ENCODE data around the gene RNF157.

The RNF157 gene

DNA sequence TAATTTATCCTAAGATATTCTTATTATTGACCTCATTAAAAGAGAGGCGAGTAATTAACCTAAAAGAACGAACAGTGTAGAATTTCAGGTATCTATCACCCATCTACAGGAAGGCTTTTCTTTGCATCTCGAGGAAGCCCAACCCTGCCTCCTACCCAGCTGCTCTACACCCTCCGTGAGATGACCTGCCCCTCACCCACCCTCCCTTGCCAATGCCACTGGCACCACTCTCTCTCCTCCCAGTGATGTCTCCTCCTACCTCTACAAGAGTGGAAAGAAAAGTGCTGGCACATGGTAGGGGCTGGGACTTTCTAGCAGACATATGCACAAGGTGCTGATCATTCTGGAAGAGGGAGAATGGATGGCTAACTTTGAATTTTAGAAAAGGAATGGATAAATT is 76.4 kb downstream of the RNF157 start:
- no peak for DNase-seq (ENCODE audit: low read depth in 1 of 2, low spot score in 1 of 2)

DNA sequence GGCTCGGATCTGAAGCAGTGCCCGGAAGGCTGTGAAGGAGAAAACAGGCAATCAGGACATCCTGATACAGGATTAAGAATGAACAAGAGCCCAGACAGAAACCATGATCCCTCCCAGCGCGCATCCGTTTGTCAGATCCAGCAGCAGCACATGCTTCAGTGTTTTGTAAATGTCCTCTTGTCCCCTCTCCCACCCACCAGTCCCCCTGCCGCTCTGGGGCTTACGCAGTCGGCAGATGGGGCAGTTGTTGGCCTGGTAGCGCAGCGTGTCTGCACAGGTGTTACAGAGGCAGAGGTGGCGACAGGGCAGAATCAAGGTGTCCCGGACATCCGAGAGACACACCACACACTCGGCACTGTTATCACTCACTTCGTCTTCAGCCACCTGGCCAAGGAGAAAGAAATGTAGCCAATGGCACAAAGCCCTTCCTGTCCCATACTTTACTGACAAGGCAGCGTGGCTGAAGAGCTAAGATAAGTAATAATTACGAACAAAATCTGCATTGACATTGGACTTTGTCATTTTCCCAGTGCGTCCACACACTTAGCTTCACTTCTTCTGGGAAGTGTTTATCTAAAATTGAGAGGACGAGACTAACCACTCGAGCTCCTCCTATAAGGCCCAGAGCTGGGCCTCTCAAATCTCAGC is 78.5 kb downstream of the RNF157 start:
- no peak for DNase-seq (ENCODE audit: low read depth in 1 of 2, low spot score in 1 of 2)

DNA sequence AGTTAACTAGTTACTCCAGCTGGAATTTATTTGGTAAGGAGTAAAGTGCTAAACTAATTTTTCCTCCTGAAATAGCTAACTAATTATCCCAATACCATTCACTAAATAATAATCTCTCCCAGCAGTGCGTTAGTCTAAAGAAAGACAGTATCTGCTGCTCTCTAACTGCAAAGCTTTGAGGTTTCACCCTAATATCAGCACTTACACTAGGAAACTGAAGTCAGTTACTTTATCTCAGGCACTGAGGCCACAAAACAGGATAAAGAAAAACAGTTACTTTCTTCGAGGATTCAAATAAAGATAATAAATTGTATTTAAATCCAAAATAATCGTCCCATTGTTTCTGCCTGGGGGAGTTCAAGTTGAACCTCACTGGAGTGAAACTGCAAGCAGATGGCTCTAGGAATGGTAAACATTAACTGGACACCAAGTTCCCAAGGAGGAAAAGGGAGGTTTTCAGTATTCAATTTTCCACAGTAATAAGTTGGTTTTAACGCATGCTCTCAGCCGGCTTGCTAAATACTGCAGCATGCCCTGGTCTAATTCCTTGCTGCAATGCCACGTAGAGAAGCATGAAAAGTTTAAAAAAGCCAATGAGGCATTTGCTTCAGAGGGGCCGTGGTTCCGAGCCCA is 79.3 kb downstream of the RNF157 start:
- no peak for DNase-seq (ENCODE audit: low read depth in 1 of 2, low spot score in 1 of 2)

- DNase-seq (ENCODE audit: low read depth in 1 of 2, low spot score in 1 of 2), result no peak
Observed at GRCh38 chr17:76159157-76159556, 81.1 kb downstream of the RNF157 start.

- DNase-seq (ENCODE audit: low read depth in 1 of 2, low spot score in 1 of 2), result no peak
Observed at GRCh38 chr17:76157759-76158158, 82.5 kb downstream of the RNF157 start.

DNA sequence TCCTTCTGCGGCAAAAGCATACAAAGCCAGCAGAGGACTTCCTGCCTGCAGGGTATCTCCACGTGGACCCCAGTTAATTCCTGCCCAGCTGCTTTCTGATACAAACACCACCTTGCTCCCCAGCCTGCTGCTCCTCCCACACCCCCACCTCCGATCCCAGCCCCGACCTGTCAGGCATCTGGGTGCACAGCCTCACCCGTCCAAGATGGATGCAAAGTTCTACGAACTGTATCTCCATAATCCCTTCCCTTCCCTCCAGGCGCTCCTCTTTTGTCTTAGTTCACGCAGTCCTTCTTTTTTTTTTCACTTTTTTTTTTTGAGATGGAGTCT is 83.7 kb downstream of the RNF157 start:
- DNase-seq (ENCODE audit: low read depth in 1 of 2, low spot score in 1 of 2), result no peak

GRCh38 chr17:76155988-76156661 is 84.2 kb downstream of the RNF157 start:
- no peak for DNase-seq (ENCODE audit: low read depth in 1 of 2, low spot score in 1 of 2)

- no peak for DNase-seq (ENCODE audit: low read depth in 1 of 2, low spot score in 1 of 2)
Observed at GRCh38 chr17:76154936-76155845, 85.1 kb downstream of the RNF157 start.

- DNase-seq (ENCODE audit: low read depth in 1 of 2, low spot score in 1 of 2), result no peak
Observed at GRCh38 chr17:76154292-76154691, 86.0 kb downstream of the RNF157 start.

GRCh38 chr17:76153640-76154039 is 86.7 kb downstream of the RNF157 start:
- no peak for DNase-seq (ENCODE audit: low read depth in 1 of 2, low spot score in 1 of 2)

GRCh38 chr17:76153202-76153601 is 87.1 kb downstream of the RNF157 start:
- DNase-seq (ENCODE audit: low read depth in 1 of 2, low spot score in 1 of 2), result no peak

DNA sequence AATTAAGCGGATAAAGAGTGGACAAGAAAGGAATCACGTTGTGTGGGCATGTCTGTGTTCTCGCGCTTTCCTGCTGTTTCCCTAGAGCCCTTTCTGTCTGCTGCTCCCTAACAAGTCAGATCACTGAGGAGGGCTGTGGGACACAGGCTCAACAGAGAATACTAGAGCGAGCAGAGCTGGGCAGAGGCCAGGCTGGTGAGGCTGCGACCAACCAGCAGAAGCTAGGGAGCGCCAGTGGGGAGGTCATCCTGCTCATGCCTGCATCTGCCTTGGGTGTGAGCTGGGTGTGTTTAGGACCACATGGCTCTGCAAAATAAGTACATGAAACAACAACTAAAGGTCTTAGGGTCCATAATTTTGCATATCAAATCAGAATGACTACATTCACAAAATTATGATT is 87.7 kb downstream of the RNF157 start:
- DNase-seq (ENCODE audit: low read depth in 1 of 2, low spot score in 1 of 2), result no peak

- no peak for DNase-seq (ENCODE audit: low read depth in 1 of 2, low spot score in 1 of 2)
Observed at GRCh38 chr17:76151896-76152454, 88.3 kb downstream of the RNF157 start.

DNA sequence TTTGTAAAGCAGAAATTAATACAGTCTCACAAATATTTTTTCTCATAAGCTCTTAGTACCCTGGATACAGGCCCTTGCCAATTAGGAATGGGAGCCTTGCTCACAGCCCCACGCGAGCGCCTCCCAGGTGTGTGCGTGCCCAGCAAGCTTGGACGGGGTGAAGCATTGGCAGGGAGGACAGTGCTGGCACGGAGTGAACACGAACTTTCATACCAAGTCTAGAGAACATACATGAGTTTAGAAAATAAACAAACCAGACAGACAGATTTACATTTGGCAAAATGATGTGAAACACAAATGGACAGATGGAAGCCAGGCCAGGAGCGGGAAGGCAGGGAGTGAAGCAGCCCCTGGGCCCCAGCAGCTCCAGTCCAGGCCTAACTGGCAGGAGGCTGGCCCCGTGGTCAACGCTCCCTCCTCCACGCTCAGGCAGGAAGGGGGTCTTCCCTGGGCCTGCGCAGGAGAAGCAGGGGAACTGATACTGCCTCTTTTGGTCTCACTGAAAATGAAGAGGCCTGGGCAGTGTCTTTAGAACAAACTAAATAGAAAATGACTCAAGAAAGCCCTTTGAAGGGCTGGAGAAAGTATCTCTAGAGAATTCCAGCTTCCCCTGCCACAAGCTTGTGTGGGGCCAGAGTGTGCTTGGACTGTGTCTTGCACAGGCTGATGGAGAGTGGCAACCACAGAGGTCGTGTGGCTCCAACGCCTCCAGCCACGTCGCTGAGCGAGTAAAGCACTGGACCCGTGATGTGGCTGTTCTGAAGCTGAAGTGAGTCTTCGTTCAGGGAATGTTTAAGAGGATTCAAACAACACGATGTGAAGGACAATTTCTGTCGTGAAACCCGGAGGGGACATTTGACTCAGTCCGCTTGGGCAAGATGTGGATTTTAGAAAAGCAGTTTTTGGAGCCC is 89.3 kb downstream of the RNF157 start:
- no peak for DNase-seq (ENCODE audit: low read depth in 1 of 2, low spot score in 1 of 2)

DNA sequence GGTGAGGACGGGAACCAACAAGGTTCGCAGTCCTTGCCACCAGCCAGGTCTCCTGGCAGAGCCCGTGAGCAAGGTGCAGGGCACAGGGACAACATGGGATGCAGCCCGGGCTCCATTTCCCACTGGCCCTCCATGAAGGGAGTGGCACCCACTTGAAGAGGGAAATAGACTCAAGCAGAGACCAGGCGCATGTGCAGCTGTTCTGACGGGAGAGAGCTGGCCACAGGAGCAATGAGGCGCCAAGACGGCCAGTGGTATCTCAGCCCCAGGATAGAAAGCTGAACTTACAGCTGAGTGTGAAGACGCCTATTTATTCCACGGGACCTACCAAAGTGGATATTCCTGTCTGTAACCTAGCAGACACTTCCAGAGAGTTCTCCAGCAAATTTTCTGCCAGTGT is 91.1 kb downstream of the RNF157 start:
- no peak for DNase-seq (ENCODE audit: low read depth in 1 of 2, low spot score in 1 of 2)

DNA sequence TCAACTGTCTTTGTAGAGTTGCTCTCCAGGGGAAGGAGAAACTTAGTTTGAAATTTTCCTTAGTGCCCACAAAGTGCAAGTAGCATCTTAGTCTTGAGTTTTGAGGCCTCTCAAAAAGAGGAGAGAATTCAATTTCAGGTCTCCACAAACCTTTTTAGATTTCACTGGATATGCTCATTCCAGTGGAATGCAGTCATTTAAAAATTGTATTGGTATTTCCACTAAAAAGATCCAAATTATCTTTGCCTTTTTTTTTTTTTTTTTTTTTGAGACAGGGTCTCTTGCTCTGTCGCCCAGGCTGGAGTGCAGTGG is 92.3 kb downstream of the RNF157 start:
- DNase-seq (ENCODE audit: low read depth in 1 of 2, low spot score in 1 of 2), result no peak

GRCh38 chr17:76147211-76148014 is 92.9 kb downstream of the RNF157 start:
- no peak for DNase-seq (ENCODE audit: low read depth in 1 of 2, low spot score in 1 of 2)

- no peak for DNase-seq (ENCODE audit: low read depth in 1 of 2, low spot score in 1 of 2)
Observed at GRCh38 chr17:76146053-76146851, 94.0 kb downstream of the RNF157 start.
